Progenitor cell of endocrine pancreas (in vitro differentiated cells): ENCODE measurements around the gene CDC20B. TPM values are rescaled to one million over a fixed set of nuclear protein-coding genes. Genes with fewer than 3 reads are reported as not detected.

Source experiments
- DNase-seq: peaks from one replicate; pipeline ENCODE4 v3.0.0; 2021; ENCODE audit warnings: low spot score; ENCODE audit not compliant: unreplicated experiment
- H3K27ac Mint-ChIP-seq: 2 replicates; pipeline ENCODE4 v1.8.0; 2021; ENCODE audit warnings: mild to moderate bottlenecking, moderate library complexity, mixed read lengths
- H3K27me3 Mint-ChIP-seq: 2 replicates; pipeline ENCODE4 v1.8.0; 2021; ENCODE audit warnings: mixed read lengths
- H3K36me3 Mint-ChIP-seq: 2 replicates; pipeline ENCODE4 v1.8.0; 2022; ENCODE audit warnings: mixed read lengths; ENCODE audit not compliant: insufficient read depth
- H3K4me1 Mint-ChIP-seq: 2 replicates; pipeline ENCODE4 v1.8.0; 2021; ENCODE audit warnings: low read depth, mixed read lengths
- H3K4me3 Mint-ChIP-seq: 2 replicates; pipeline ENCODE4 v1.8.0; 2021; ENCODE audit warnings: low read depth, mild to moderate bottlenecking, moderate library complexity, mixed read lengths
- H3K9me3 Mint-ChIP-seq: 2 replicates; pipeline ENCODE4 v1.8.0; 2021; ENCODE audit warnings: low read depth, mixed read lengths
- CTCF ChIP-seq: fragments of 200-600 bp; sonication (generic); IDR thresholded peaks from one replicate; pipeline ENCODE4 v1.5.0; 2021; ENCODE audit warnings: antibody characterized with exemption, mild to moderate bottlenecking; ENCODE audit not compliant: unreplicated experiment
- microRNA-seq: library from miRNA; unstranded; fragments of <30 nt; microRNA quantifications from one replicate; pipeline ENCODE4 v1.1.0, GENCODE V29; 2020; ENCODE audit warnings: borderline number of aligned reads; ENCODE audit not compliant: unreplicated experiment
- total RNA-seq: library from RNA; stranded (reverse); gene quantifications from 2 replicates; pipeline ENCODE4 v1.2.1, GENCODE V29; 2021

Gene CDC20B
- total RNA-seq, 1 donor from 2014 or later = not detected

GRCh38 chr5:55066277-55066676 is 106.7 kb downstream of the CDC20B start:
- Mint-ChIP-seq H3K36me3 (no peaks in the 10 kb centered on the region), H3K27me3 (peaks cover 17% of the 10 kb centered on the region), H3K4me3 (no peak overlapping the region), H3K9me3 (no peaks in the 10 kb centered on the region), H3K4me1 (peaks cover 12% of the 10 kb centered on the region), H3K27ac (no peak overlapping the region)
- TF ChIP-seq CTCF = no peak
- no peak for DNase-seq

DNA sequence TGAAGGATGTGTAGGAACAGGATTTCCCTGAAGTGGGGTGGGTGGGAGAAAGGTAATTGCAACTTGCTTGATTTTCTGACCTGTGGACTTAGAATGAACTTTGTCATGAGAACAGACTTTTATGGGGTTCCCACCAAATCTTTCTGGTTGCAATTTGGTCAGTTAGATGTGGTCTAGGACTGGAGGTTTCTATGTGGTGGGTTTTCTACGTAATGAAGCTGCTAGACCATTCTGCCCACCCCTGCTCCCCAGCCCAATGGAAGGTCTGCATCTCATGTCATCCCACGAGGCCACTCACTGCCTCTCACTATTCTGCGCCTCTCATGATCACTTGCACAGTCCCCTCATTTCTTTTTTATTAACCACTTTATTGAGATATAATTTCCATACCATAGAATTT is 108.5 kb downstream of the CDC20B start:
- H3K4me3 Mint-ChIP-seq = no peak overlapping the region
- peaks cover 9% of the 10 kb centered on the region for H3K27me3 Mint-ChIP-seq
- no peaks in the 10 kb centered on the region for H3K9me3 Mint-ChIP-seq
- H3K4me1 Mint-ChIP-seq = peaks cover 12% of the 10 kb centered on the region
- no peaks in the 10 kb centered on the region for H3K36me3 Mint-ChIP-seq
- DNase-seq = no peak
- no peak for TF ChIP-seq CTCF
- H3K27ac Mint-ChIP-seq = no peak overlapping the region

- no peak overlapping the region for H3K27ac Mint-ChIP-seq
- no peak overlapping the region for H3K4me3 Mint-ChIP-seq
- no peak for TF ChIP-seq CTCF
Observed at GRCh38 chr5:55063899-55064298, 109.1 kb downstream of the CDC20B start.

DNA sequence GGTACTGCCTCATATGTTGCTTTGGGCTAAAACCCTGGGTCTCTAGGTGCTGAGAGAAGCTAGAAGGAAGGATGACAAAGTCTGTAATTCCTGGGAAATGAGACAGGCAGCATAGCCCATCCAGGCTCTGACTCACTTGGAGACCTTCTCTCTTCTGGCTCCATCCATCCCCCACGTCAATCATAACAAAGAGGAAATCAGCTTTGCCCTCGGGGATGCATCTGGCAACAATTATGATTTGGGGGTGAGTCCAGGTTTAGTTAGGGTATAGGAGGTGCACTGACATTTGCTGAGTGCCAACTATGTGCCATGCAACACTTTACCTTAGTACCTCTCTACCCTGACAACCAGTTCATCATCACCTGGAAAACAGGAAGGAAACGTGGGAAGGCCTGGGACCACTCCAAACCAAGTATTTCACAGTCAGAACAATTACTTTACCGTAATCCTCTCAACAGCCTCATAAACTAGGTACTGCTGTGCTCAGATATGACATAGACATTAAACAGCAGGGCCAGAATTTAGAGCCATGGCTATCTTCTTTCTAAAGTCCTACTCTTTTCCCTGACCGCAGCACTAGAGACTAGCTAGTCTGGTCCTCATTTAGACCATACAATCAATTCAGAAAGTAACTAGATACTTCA is 109.6 kb downstream of the CDC20B start:
- Mint-ChIP-seq H3K27me3 (peaks cover 6% of the 10 kb centered on the region), H3K36me3 (no peaks in the 10 kb centered on the region), H3K27ac (no peak overlapping the region), H3K4me3 (no peak overlapping the region), H3K4me1 (peaks cover 12% of the 10 kb centered on the region), H3K9me3 (no peaks in the 10 kb centered on the region)
- no peak for TF ChIP-seq CTCF
- DNase-seq = no peak

More at GRCh38 chr5:55063899-55064298, 109.1 kb downstream of the CDC20B start:
- peaks cover 6% of the 10 kb centered on the region for H3K27me3 Mint-ChIP-seq
- no peak for DNase-seq
- H3K4me1 Mint-ChIP-seq = peaks cover 12% of the 10 kb centered on the region
- no peaks in the 10 kb centered on the region for H3K36me3 Mint-ChIP-seq
- H3K9me3 Mint-ChIP-seq = no peaks in the 10 kb centered on the region

Small RNA genes within 50 kb of the gene (microRNA-seq; reads per million reads assigned to microRNA genes)
- gene MIR449A (not detected), gene MIR449B (not detected), gene MIR449C (not detected)

Other genes with a start within 250 kb of the CDC20B start
- gene ESM1, start 187.6 kb downstream of the CDC20B start, total RNA-seq = not detected in 2 replicates
- not detected in 2 replicates for gene GZMK, start 148.9 kb downstream of the CDC20B start, total RNA-seq
- not detected in 2 replicates for gene GZMA, start 70.5 kb downstream of the CDC20B start, total RNA-seq
- 38.8 and 40.0 TPM in 2 replicates for gene GPX8, start 13.0 kb downstream of the CDC20B start, total RNA-seq
- not detected in 2 replicates for gene MCIDAS, start 54.1 kb upstream of the CDC20B start, total RNA-seq
- 0.19 TPM in 1 of 2 replicates, not detected in the other for gene CCNO, start 60.4 kb upstream of the CDC20B start, total RNA-seq
- gene DHX29, start 134.5 kb upstream of the CDC20B start, total RNA-seq = 24.2 and 25.1 TPM in 2 replicates
- 75.5 and 79.5 TPM in 2 replicates for gene MTREX, start 134.8 kb upstream of the CDC20B start, total RNA-seq